ENCODE results near the gene PKNOX2. TPM values are rescaled to one million over a fixed set of nuclear protein-coding genes. Genes with fewer than 3 reads are reported as not detected.

The PKNOX2 gene
- total and polyA plus RNA-seq, 9 of the 15 experiments (the other 6 are each of a cell fraction or from before 2014, with no cell fraction given) = not detected

GRCh38 chr11:125389339-125390166 is 225.0 kb downstream of the PKNOX2 start (continued):
- TF ChIP-seq PATZ1 (CRISPR knock-in tag; IDR thresholded peaks at IDR 0.05; ENCODE audit: borderline replicate concordance) (no peak), FUS (optimal IDR thresholded peaks at IDR 0.05; ENCODE audit: low read depth, low read length) (no peak), CREBBP (IDR thresholded peaks at IDR 0.05; ENCODE audit: low read depth, low read length) (no peak), TEAD2 (tag; IDR thresholded peaks at IDR 0.05) (no peak)

GRCh38 chr11:125390946-125391345 is 226.4 kb downstream of the PKNOX2 start:
- ChIA-PET CTCF (ENCODE audit: low intra/inter-chr PET ratio) (no interaction called here), POLR2A (no interaction called here)
- Histone ChIP-seq H3K4me1 (replicated peaks in 1 of 2; ENCODE audit: control insufficient read depth in 2 of 2, insufficient read depth in 2 of 2, low read length in 2 of 2) (no peaks in the 10 kb centered on the region), H3K9ac (ENCODE audit: insufficient read depth in 1 of 2, low read depth in 2 of 2, low read length in 2 of 2) (no peak overlapping the region), H3K79me2 (ENCODE audit: control insufficient read depth, insufficient read depth, low read length) (no peaks in the 10 kb centered on the region), H2AFZ (ENCODE audit: low read depth, low read length) (no peak overlapping the region), H3K4me2 (ENCODE audit: insufficient read depth, low read length) (no peak overlapping the region), H3K27ac (ENCODE audit: extremely low read depth, low read depth, low read length) (no peak overlapping the region), H4K20me1 (replicated peaks; ENCODE audit: control insufficient read depth, insufficient read depth, low read length) (0 out of 2 replicates have a peak, but pooled peaks cover 2% of the 10 kb centered on the region), H3K9me3 (replicated peaks; ENCODE audit: control insufficient read depth, insufficient read depth, low read depth, low read length) (no peaks in the 10 kb centered on the region), H3K4me3 (no peak overlapping the region), H3K27me3 (ENCODE audit: control insufficient read depth in 2 of 2, insufficient read depth in 2 of 2, low read length in 2 of 2) (peaks cover 28 to 64% of the 10 kb centered on the region in 2 experiments), H3K9me1 (ENCODE audit: control insufficient read depth, insufficient read depth, low read length) (no peaks in the 10 kb centered on the region), H3K36me3 (ENCODE audit: control insufficient read depth, insufficient read depth, low read length) (no peaks in the 10 kb centered on the region)
- ATAC-seq = no peak
- no peak for FAIRE-seq
- BruUV-seq (replicated peaks) = no TSS peak
- in situ Hi-C loops (cut with MboI) = no loop called here
- DNase-seq (ENCODE audit: extremely low read depth in 1 of 4, low spot score in 3 of 4) = no peak
- WGBS (ENCODE audit: insufficient coverage, low coverage, missing lambda C conversion rate) = 0% methylated on average over 5 of the region's 5 CpGs
- intact Hi-C loops (cut with micrococcal nuclease) = no loop called here
- TF ChIP-seq, protein P1, sequence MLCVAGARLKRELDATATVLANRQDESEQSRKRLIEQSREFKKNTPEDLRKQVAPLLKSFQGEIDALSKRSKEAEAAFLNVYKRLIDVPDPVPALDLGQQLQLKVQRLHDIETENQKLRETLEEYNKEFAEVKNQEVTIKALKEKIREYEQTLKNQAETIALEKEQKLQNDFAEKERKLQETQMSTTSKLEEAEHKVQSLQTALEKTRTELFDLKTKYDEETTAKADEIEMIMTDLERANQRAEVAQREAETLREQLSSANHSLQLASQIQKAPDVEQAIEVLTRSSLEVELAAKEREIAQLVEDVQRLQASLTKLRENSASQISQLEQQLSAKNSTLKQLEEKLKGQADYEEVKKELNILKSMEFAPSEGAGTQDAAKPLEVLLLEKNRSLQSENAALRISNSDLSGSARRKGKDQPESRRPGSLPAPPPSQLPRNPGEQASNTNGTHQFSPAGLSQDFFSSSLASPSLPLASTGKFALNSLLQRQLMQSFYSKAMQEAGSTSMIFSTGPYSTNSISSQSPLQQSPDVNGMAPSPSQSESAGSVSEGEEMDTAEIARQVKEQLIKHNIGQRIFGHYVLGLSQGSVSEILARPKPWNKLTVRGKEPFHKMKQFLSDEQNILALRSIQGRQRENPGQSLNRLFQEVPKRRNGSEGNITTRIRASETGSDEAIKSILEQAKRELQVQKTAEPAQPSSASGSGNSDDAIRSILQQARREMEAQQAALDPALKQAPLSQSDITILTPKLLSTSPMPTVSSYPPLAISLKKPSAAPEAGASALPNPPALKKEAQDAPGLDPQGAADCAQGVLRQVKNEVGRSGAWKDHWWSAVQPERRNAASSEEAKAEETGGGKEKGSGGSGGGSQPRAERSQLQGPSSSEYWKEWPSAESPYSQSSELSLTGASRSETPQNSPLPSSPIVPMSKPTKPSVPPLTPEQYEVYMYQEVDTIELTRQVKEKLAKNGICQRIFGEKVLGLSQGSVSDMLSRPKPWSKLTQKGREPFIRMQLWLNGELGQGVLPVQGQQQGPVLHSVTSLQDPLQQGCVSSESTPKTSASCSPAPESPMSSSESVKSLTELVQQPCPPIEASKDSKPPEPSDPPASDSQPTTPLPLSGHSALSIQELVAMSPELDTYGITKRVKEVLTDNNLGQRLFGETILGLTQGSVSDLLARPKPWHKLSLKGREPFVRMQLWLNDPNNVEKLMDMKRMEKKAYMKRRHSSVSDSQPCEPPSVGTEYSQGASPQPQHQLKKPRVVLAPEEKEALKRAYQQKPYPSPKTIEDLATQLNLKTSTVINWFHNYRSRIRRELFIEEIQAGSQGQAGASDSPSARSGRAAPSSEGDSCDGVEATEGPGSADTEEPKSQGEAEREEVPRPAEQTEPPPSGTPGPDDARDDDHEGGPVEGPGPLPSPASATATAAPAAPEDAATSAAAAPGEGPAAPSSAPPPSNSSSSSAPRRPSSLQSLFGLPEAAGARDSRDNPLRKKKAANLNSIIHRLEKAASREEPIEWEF (CRISPR knock-in tag; IDR thresholded peaks at IDR 0.05) = no peak
- TF ChIP-seq TOE1 (IDR thresholded peaks at IDR 0.05; ENCODE audit: borderline replicate concordance) (no peak), TOE1 (CRISPR knock-in tag; IDR thresholded peaks at IDR 0.05; ENCODE audit: borderline replicate concordance, low read depth) (no peak), KLF6 (CRISPR knock-in tag; IDR thresholded peaks at IDR 0.05; ENCODE audit: borderline replicate concordance) (no peak), NFXL1 (CRISPR knock-in tag; IDR thresholded peaks at IDR 0.05) (no peak), NR2F6 (CRISPR knock-in tag; IDR thresholded peaks at IDR 0.05) (no peak), NCOR1 (IDR thresholded peaks at IDR 0.05) (no peak), MAFK (IDR thresholded peaks at IDR 0.05; ENCODE audit: low read length) (no peak), DACH1 (IDR thresholded peaks at IDR 0.05; ENCODE audit: partially characterized antibody) (no peak)
